Measurements from ENCODE around the gene ATP9B. TPM values are rescaled to one million over a fixed set of nuclear protein-coding genes. Genes with fewer than 3 reads are reported as not detected.

The ATP9B gene
- total and polyA plus RNA-seq, 4 donors: 7.1 to 31.4 (median 15.5) TPM

DNA sequence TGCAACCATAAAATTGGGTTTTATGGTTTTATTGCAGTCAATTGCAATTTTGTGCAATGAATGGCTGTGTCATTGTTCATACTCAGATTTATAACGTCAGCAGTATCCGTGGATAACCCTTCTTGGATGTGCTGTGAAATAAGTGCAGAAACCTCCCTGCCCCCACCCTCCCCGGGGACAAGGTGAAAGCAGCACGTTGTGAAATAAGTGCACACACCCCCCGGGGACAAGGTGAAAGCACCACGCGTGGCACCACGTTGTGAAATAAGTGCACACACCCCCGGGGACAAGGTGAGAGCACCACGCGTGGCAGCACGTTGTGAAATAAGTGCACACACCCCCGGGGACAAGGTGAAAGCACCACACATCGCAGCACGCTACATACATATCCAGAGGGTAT, 232.9 kb downstream of the ATP9B start:
- Histone ChIP-seq H3K27ac (ENCODE audit: low read depth in 1 of 2, low read length in 2 of 2) (no peak overlapping the region), H3K9ac (ENCODE audit: low read depth in 1 of 2, low read length in 2 of 2) (no peak overlapping the region), H3K4me1 (ENCODE audit: control insufficient read depth in 4 of 4, insufficient read depth in 4 of 4, low read length in 3 of 4) (no peaks in the 10 kb centered on the region), H3K4me3 (ENCODE audit: low read depth in 1 of 3, low read length in 3 of 3) (no peak overlapping the region), H3K27me3 (ENCODE audit: control insufficient read depth in 4 of 4, insufficient read depth in 4 of 4, low read length in 3 of 4) (no peaks in the 10 kb centered on the region), H3K9me3 (ENCODE audit: control insufficient read depth in 4 of 4, low read length in 3 of 4) (no peaks in the 10 kb centered on the region), H3K36me3 (ENCODE audit: control insufficient read depth in 4 of 4, insufficient read depth in 3 of 4, low read depth in 1 of 4, low read length in 3 of 4) (peaks cover 4 to 20% (median 9%) of the 10 kb centered on the region in 4 donors)
- TF ChIP-seq YY1 (IDR thresholded peaks at IDR 0.05): no peak
- TF ChIP-seq GABPA (IDR thresholded peaks at IDR 0.05 in 1 of 2, conservative IDR thresholded peaks at IDR 0.05 in 1 of 2): no peak
- TF ChIP-seq RXRA (IDR thresholded peaks at IDR 0.05): no peak
- 58% methylated on average over 15 of the region's 15 CpGs for WGBS
- no peak for DNase-seq (ENCODE audit: low spot score)

GRCh38 chr18:79305911-79306310, 236.7 kb downstream of the ATP9B start:
- TF ChIP-seq CTCF (IDR thresholded peaks at IDR 0.05; ENCODE audit: low read depth, low read length, missing input control) (no peak), JUND (IDR thresholded peaks at IDR 0.05) (no peak), RAD21 (IDR thresholded peaks at IDR 0.05) (no peak), HNF4G (IDR thresholded peaks at IDR 0.05) (no peak), RXRA (IDR thresholded peaks at IDR 0.05) (no peak), EGR1 (IDR thresholded peaks at IDR 0.05; ENCODE audit: low read depth in 2 of 2) (no peak), TAF1 (conservative IDR thresholded peaks at IDR 0.05) (no peak), FOXA1 (IDR thresholded peaks at IDR 0.05) (no peak), GABPA (IDR thresholded peaks at IDR 0.05 in 1 of 2, conservative IDR thresholded peaks at IDR 0.05 in 1 of 2) (no peak), NR2F2 (IDR thresholded peaks at IDR 0.05) (no peak), SP1 (IDR thresholded peaks at IDR 0.05) (no peak), ATF3 (IDR thresholded peaks at IDR 0.05) (no peak)
- WGBS: 97% methylated on average over 9 of the region's 9 CpGs
- Histone ChIP-seq H3K9ac (ENCODE audit: low read depth in 1 of 2, low read length in 2 of 2) (no peak overlapping the region), H3K27ac (ENCODE audit: low read depth in 1 of 2, low read length in 2 of 2) (no peak overlapping the region), H3K4me1 (ENCODE audit: control insufficient read depth in 4 of 4, insufficient read depth in 4 of 4, low read length in 3 of 4) (no peaks in the 10 kb centered on the region), H3K27me3 (ENCODE audit: control insufficient read depth in 4 of 4, insufficient read depth in 4 of 4, low read length in 3 of 4) (no peaks in the 10 kb centered on the region), H3K4me3 (ENCODE audit: low read depth in 1 of 3, low read length in 3 of 3) (no peak overlapping the region), H3K9me3 (ENCODE audit: control insufficient read depth in 4 of 4, low read length in 3 of 4) (no peaks in the 10 kb centered on the region), H3K36me3 (ENCODE audit: control insufficient read depth in 4 of 4, insufficient read depth in 3 of 4, low read depth in 1 of 4, low read length in 3 of 4) (peaks cover 8 to 22% (median 10%) of the 10 kb centered on the region in 4 donors)
- no peak for DNase-seq (ENCODE audit: low spot score)

DNA sequence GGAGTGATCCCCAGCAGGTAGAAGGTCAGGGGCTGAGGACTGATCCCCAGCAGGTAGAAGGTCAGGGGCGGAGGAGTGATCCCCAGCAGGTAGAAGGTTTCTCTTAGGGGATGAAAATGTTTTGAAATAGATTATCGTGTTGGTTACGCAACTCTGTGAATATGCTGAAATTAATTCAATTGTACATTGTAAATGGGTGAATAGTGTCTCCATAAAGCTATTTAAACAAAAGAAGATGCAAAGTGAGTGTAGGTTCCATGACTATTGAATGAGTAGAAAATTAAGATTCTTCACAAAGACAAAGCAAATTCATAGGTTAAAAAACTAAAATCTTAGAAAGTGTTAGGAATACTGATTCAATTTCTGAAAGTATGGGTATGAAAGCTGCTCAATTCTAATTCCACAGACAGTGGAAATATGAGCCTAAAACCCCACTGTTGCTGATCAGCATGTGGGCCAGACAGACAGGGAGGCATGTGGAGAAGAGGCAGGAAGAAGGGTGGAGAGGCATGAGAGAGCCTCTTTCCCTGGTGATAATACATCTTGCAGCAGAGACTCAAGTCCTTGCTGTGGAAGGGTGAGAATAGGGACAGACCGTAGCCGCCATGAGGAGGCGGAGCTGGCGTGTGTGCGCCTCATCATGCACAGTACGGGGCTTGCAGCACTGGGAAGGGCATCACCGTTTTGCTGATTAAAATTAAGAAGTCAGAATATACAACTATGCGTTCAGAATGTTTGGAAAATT, 240.6 kb downstream of the ATP9B start:
- Histone ChIP-seq H3K9ac (ENCODE audit: low read depth in 1 of 2, low read length in 2 of 2) (no peak overlapping the region), H3K27ac (ENCODE audit: low read depth in 1 of 2, low read length in 2 of 2) (no peak overlapping the region), H3K4me3 (ENCODE audit: low read depth in 1 of 3, low read length in 3 of 3) (no peak overlapping the region), H3K27me3 (ENCODE audit: control insufficient read depth in 4 of 4, insufficient read depth in 4 of 4, low read length in 3 of 4) (no peaks in the 10 kb centered on the region), H3K36me3 (ENCODE audit: control insufficient read depth in 4 of 4, insufficient read depth in 3 of 4, low read depth in 1 of 4, low read length in 3 of 4) (peaks cover 7 to 23% (median 12%) of the 10 kb centered on the region in 4 donors), H3K4me1 (ENCODE audit: control insufficient read depth in 4 of 4, insufficient read depth in 4 of 4, low read length in 3 of 4) (no peaks in the 10 kb centered on the region), H3K9me3 (ENCODE audit: control insufficient read depth in 4 of 4, low read length in 3 of 4) (no peaks in the 10 kb centered on the region)
- TF ChIP-seq SP1 (IDR thresholded peaks at IDR 0.05): no peak
- TF ChIP-seq YY1 (IDR thresholded peaks at IDR 0.05): no peak
- no peak for TF ChIP-seq JUND (IDR thresholded peaks at IDR 0.05)
- no peak for TF ChIP-seq EGR1 (IDR thresholded peaks at IDR 0.05; ENCODE audit: low read depth in 2 of 2)
- no peak for TF ChIP-seq FOXA2 (IDR thresholded peaks at IDR 0.05)
- no peak for TF ChIP-seq TAF1 (conservative IDR thresholded peaks at IDR 0.05)
- TF ChIP-seq NR2F2 (IDR thresholded peaks at IDR 0.05): no peak
- WGBS: 87% methylated on average over 11 of the region's 11 CpGs
- DNase-seq (ENCODE audit: low spot score): no peak

Data from liver (tissue), 9 donors.